ENCODE results near the gene SMARCC1.

Gene SMARCC1

DNA sequence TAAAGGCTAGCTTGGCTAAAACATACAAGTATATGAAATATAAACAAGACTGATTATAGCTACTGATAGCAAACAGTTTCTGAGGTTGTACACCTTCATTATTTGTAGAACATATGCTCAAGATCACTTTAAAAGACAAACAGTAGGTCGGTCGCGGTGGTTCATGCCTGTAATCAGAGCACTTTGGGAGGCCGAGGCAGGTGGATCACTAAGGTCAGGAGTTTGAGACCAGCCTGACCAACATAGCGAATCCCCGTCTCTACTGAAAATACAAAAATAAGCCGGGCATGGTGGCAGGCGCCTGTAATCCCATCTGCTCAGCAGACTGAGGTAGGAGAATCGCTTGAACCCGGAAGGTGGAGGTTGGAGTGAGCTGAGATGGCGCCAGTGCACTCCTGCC is 80.3 kb downstream of the SMARCC1 start:
- no peak for DNase-seq (ENCODE audit: low read depth in 2 of 2)

DNA sequence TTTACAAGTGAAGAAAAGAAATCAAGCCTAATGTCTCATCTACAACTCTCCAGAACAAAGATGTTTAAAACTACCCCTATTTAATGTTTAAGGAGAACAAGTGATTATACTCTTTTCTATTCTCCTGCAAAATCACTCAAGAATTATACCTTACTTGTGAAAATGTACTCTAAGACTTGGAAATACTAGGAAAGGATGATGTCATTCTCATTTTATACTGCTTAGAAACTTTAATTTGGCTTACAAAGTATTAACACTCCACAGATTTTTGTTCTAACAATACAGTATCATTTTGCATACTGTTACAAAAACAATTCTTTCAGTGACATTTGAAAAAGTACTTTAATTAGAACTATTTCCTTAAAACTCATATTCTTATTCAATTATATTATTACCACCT is 89.5 kb downstream of the SMARCC1 start:
- DNase-seq (ENCODE audit: low read depth in 2 of 2) = no peak

DNA sequence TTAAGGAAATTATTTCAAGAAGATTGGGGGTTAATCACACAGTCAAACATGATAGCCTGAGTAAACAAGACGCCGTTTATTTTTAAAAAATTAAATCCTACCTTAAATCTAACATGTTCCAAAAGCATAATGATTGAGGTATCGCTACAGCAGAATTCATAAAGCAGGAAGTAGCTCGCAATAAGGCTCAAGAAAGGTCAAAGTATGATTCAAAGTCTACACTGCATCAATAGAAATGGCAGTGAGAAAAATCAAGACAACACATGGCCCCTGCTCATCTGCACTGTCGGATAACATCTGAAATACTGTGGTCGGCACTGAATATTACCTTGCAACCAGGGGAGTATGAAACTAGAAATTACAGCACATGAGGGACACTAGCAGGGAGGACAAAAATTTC is 93.2 kb downstream of the SMARCC1 start:
- DNase-seq (ENCODE audit: low read depth in 2 of 2) = no peak

DNA sequence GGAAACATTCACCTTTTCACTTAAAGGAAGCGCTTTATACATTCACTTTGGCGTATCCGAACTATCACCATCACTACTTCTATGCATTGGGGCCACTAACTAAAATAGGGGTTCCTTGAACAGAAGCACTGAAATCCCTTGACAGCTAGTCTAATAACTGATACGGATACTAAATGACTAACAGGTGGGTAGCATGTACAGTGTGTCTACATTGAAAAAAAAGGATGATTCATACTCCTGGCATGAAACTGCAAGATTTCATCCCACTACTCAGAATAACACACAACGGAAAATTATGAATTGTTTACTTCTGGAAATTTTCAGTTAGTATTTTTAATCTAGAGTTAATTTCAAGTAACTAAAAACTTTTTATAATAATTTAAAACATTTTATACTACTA is 96.7 kb downstream of the SMARCC1 start:
- DNase-seq (ENCODE audit: low read depth in 2 of 2) = no peak

DNA sequence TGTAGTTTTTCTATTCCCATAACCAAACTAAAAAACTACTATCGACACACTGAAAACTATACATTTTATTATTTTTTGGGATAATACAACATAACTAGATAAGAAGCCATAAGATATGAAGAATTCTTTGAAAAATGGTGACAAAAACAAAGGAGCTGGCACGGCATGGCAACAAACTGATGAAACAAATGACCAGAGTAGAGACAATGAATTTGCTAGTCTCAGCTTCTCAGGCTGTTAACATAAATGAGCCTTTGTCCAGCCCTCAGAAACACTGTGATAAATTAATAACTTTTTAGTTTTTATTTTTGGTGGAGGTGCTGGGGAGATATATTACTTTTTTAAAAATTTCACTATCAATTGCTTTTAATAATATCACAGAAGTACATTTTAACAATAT is 100.7 kb downstream of the SMARCC1 start:
- DNase-seq (ENCODE audit: low read depth in 2 of 2) = no peak

DNA sequence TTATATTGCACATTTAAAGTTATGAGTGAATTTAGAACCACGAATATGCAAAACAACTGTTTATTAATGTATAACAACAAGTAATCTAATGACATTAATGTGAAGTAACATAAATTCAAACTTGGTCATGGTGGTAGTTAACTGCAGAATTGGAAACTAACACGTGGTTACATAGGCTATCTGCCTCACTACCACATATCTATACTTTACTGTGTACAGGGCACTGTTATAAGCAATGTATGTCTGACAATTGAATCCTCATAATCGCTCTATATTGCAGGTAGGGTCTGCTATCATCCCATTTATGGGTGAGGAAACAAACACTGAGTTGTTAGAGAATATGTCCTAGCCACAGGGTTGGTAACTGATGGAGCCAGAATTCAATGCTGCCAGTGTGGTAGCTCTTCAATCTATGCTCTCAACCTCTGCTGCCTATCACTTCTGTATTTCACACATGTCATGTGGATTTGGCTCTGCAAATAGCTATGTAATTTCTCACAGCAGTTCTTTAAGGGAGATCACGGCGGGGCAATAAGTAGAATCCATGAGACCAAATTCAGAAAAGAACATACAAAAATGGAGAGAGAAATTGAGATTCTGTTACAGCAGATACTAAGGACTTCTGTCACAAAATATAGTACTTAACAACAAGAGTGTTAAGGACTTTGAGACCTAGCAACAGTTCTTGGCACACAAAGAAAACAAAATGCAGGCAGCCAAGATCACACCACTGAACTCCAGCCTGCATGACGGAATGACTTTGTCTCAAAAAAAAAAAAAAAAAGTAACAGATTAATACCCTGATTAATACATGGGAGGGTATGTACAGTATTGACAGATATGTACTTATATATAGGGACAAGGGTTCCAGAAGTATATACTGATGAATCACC is 103.0 kb downstream of the SMARCC1 start:
- no peak for DNase-seq (ENCODE audit: low read depth in 2 of 2)

DNA sequence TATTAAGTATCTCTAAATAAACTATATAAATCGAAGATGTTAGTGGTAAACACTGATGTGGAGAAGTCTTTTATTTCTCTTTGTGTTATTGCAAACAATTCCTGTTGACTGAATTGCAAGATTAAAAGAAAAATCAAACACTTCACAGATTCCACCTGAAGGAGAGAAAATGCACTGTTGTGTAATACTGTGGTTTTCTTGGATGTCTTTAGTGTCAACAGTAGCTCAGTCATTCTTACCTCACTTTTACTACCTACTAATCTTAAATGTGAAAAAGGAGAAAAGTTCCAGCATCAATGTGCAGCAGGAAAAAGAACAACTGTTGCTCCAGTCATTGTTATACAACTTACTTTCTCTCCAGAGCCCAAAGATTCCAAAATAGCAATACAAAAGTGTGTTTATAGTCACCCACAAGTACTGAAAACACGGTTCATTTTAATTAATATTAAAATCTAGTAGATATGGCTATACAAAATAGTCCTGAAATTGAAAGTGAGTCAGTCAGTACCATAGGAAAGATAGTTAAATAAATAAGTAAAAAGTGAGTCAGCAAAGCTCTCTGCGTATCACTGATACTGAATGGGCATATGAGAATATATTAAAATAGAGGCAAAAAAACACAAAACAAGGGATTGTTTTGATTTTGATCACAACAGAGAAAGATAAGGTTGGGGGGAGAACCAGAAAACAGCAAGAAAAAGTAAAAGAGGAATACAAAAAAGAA is 112.5 kb downstream of the SMARCC1 start:
- no peak for DNase-seq (ENCODE audit: low read depth in 2 of 2)

DNA sequence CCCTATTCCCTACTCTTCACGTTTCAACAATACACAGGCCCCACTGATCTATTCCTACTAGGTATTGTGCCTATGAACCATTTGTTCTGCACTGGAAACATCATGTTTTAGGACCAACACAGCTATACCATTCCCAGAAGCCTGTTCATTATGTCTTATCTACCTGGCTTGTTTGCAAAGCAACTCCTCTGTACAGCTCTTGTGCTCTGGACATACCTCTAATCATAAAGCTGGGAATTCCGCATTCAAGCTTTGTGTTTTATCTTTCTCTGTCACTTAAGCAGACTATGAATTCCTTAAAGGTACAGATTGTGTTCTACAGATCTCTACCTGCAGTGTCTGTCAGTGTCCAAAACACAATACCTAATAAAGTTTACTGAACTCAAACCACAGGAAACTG is 115.6 kb downstream of the SMARCC1 start:
- DNase-seq (ENCODE audit: low read depth in 2 of 2) = no peak

DNA sequence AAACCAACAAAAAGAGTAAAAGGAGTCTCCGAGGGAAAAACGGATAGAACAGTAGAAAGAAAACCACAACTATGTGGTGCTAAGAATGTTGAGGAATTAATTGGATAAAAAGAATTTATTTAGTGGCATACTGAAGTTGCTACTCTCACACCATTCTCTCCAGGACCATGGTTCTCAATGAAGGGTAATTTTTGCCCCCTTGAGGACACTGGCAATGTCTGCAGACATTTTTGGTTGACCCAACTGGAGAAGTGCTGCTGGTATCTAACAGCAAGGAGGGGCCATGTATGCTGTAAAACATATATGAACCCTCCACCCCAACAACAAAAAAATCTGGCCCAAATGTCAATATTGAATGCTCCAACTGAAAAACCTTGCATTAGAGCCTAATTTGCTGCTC is 117.2 kb downstream of the SMARCC1 start:
- no peak for DNase-seq (ENCODE audit: low read depth in 2 of 2)

DNA sequence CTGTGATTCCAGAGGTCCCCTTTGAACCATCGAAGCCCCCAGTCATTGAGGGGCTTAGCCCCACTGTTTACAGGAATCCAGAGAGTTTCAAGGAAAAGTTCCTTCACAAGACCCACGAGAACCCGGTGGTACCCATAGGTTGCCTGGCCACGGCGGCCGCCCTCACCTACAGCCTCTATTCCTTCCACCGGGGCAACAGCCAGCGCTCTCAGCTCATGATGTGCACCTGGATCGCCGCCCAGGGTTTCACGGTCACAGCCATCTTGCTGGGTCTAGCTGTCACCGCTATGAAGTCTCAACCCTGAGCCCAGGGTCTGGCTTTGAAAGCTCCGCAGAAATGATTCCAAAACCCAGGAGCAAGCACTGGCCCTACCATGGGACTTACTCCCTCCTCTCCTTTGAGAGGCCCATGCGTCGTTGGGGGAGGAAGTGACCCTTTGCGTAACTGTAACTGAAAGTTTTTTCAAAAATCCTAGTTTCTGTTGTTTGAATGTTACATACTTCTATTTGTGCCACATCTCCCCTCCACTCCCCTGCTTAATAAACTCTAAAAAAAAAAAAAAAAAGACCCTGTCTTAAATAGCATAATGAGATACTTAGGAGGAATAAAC is 118.0 kb downstream of the SMARCC1 start:
- no peak for DNase-seq (ENCODE audit: low read depth in 2 of 2)

DNA sequence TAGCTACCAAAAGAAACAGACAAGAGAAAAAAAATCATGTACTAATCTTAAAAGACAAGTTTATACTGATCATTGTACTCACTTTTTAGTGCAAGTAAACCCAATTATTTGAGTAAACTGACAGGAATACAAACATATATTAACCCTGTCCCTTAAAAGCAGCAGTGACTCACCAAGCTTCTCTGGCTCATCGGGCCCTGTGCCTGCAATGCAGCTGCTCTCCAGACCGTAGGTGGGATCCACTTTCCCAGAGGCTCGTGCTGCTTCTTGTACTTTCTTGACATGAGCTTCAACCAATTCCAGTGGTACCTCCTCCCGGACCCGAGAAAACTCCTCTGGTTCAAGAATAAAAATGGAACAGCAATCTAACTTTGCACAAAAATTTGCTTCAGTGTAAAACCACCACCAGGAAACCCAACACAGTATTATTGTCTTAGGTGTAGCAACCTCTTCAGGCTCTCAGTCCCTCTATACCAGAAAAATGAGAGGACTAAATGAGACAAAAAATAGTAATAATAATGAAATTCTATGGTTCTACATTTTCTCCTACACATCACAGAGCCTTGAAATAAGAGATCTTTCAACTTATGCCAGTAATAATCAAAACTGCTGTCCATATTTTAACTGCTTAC is 120.5 kb downstream of the SMARCC1 start:
- DNase-seq (ENCODE audit: low read depth in 2 of 2) = no peak

DNA sequence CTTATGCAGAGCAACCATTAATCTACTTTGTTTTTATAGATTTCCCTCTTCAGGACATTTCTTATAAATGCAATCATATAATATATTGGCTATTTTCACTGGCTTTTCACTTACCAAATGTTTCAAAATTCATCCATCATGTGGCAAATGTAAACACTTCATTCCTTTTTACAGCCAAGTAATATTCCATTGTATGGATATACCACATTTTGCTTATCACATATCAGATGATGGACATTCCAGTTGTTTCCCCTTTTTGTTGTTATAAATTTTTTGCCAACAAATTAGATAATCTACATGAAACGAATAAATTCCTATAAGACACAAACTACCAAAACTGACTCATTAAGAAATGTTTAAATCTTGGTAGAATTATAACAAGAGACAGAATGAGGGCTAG is 123.2 kb downstream of the SMARCC1 start:
- DNase-seq (ENCODE audit: low read depth in 2 of 2) = no peak

DNA sequence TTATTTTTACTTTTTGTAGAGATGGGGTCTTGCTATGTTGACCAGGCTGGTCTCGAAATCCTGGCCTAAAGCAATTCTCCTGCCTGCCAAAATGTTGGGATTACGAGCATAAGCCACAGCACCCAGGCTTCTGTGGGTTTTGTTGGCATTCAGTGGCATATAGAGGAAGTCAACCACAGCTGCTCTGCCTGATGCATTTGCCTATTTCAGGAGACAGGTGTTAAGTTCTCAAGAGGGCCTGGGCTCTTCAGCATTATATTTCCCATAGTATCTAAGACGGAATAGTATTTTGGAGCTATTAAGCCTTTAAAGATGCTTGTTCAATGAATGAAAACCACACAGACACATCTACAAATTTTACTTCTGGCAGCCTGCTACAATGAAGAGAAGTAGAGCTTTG is 129.6 kb downstream of the SMARCC1 start:
- DNase-seq (ENCODE audit: low read depth in 2 of 2) = no peak

DNA sequence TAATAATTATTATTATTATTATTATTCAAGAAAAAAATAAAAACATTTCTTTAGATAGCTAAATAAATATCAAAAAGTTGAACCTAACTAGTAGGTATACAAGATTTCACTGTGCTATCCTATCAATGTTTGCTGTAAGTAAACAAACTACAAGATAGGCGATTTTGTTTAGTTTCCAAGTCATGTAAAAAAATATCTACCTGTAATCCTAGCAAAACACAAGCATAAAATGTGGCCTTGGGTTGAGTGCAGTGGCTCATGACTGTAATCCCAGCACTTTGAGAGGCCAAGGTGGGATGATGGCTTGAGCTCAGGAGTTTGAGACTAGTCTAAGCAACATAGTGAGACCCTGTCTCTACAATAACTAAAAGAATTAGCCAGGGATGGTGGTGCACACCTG is 131.4 kb downstream of the SMARCC1 start:
- DNase-seq (ENCODE audit: low read depth in 2 of 2) = no peak

DNA sequence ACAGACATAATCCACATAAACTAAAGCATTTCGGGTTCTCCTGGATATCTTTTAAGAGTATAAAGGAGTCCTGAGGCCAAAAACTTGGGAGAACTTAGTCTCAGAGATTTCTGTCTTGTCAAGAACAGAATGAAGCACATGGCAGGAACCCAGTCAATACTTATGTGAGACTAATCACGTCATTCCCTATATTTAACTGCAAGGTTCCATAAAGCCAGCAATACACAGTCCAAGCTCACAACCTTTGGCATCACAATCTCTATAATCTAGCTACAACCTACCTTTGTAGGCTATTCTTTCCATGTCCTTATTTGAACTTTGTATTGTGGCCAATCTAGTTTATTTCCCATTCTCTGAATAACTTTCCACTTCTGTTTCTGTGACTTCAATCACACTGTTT is 134.1 kb downstream of the SMARCC1 start:
- DNase-seq (ENCODE audit: low read depth in 2 of 2) = no peak

DNA sequence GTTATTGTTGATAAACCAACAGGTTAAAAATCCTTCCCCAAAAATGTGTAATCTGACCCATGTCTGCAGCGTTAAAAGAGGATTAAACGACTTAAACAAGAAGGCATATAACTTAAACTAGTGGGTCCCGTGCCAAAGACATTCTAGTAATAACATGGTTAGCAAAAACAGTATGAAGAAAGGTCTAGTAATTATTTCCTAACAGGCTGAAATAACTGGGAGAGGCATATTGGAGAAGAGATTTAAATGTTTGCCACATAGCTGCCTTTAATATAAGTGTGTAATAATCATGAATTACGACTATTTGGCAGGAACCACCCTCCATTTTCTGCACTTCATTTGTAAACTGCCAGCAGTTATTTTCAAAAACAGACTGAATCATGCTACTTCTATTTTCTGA is 135.3 kb downstream of the SMARCC1 start:
- no peak for DNase-seq (ENCODE audit: low read depth in 2 of 2)

DNA sequence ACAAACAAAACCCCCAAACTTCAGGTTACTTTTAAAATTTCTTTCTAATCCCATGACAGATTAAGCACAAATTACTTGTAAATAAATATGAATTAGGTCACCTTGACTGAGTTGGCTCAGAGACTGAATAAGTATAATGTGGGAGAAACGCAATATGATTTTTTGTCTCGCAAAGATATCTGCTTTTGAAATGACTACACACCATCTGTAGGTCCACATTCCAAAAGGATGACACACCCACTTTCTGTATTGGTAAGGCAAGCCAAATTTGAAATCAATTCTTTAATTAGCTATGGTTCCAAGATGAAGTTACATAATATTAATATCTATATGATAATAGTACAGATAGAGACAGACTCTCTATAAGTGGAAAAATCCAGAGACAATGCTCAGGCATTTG is 136.1 kb downstream of the SMARCC1 start:
- DNase-seq (ENCODE audit: low read depth in 2 of 2) = no peak

DNA sequence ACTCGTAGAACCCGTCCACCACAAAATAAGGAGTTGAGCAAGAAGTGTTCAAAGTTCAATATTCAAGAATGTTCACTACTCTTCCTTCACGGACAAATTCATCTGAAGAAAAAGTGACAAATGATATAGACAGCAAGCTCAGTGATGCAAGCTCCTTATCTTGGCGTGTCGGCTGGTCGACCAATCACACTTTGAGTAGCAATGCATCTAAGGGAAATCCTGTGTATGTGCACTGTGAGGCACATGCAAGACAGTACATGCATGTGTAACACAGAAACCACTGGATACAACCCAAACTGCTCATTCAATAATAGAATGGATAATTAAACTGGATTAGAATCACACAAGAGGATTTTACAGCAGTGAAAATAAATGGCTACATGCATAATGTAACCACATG is 138.6 kb downstream of the SMARCC1 start:
- no peak for DNase-seq (ENCODE audit: low read depth in 2 of 2)

DNA sequence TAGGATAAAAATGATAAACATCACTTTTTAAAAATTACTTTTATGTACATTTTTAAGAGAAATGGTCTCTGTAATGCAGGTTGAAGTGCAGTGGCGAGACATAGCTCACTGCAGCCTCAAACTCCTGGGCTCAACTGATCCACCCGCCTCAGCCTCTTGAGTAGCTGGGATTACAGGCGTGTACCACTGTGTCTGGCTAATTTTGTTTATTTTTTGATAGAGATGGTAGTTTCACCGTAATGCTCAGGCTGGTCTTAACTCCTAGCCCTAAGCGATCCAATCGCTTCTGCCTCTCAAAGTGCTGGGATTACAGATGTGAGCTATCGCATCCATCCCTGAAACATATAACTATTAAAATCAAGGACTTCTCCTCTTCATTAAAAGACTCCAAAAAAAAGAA is 140.0 kb downstream of the SMARCC1 start:
- DNase-seq (ENCODE audit: low read depth in 2 of 2) = no peak

DNA sequence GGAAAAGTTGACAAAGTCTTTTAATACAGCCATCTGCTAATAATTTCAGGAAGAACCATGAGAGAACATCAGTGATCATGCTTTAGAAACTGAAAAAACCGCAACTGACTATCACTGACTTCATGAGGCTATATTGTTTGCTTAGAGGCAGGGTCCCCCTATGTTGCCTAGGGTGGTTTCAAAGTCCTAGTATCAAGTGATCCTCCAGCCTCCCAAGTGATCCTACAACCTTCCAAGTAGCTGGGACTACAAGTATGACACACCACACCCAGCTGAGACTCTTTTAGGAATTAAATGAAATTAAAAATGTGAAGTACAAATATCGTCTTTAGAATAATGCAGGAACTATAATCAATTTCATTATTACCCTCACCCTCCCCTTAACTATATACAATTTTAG is 144.8 kb downstream of the SMARCC1 start:
- DNase-seq (ENCODE audit: low read depth in 2 of 2) = no peak

DNA sequence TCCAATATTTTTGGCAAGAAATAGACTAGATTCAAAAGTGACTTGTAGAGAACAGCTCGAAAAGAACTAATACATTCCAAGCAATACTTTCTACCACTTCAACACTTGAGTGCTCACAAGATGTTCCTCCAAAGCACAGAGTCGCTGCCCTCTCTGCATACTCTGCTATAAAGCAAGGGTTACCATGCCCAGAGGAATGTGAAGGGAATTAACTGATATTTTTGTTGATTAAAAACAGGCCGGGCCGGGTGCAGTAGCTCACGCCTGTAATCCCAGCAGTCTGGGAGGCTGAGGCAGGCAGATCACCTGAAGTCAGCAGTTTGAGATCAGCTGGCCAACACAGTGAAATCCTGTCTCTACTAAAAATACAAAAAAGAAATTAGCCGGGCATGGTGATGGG is 145.5 kb downstream of the SMARCC1 start:
- no peak for DNase-seq (ENCODE audit: low read depth in 2 of 2)

DNA sequence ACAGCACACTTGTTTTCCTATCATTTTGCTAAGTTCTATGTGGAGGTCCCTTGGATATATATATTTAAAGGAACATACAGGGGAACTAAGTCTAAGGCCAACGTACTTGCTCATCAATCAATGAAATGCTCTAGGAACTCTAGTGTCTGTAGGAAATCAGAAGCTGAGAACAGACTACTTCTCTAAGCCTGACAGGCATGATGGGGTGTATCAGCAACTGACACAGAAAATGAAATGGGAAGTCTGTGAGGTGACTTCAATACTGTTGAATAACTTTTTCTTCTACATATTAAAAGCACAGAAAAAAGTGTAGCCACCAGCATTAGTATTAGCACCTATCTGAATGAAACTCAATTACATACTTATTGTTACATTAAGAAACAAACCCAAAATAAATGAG is 146.2 kb downstream of the SMARCC1 start:
- DNase-seq (ENCODE audit: low read depth in 2 of 2) = no peak

Measured in stimulated activated CD4-positive, alpha-beta T cell treated with anti-CD3 and anti-CD28 coated beads, Interleukin-15, amount 100 ng/mL, for 48 hours (primary cell).